Amygdala (tissue), 56 donors: ENCODE results near the gene CHST8.
A peak's percentile ranks its signal among the peaks of the same experiment; 100 is the strongest.

Experiments
- DNase-seq, 56 donors: peaks; one replicate each; lab custom pipeline; 2025; lab: John Stamatoyannopoulos, UW

CHST8 gene

DNA sequence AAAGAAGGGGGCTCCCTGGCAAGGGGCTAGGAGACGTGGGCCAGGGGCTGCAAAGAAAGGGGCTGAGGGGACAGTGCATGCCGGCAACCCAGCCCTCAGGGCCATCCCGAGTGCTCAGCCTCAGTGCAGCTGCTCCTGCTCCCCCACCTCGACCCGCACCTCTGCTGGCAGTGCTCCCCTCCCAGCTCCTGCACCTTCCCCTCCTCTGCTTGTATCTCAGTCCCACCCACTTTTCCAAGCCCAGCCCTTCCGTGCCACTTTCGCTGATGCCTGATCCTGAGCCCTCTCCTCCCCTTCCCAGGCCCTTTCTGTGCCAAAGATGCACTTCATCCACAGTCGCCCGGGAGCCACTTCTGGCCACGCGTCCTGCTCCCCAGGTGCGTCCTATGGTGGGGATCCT is 105.0 kb downstream of the CHST8 start:
- no peak for DNase-seq

DNA sequence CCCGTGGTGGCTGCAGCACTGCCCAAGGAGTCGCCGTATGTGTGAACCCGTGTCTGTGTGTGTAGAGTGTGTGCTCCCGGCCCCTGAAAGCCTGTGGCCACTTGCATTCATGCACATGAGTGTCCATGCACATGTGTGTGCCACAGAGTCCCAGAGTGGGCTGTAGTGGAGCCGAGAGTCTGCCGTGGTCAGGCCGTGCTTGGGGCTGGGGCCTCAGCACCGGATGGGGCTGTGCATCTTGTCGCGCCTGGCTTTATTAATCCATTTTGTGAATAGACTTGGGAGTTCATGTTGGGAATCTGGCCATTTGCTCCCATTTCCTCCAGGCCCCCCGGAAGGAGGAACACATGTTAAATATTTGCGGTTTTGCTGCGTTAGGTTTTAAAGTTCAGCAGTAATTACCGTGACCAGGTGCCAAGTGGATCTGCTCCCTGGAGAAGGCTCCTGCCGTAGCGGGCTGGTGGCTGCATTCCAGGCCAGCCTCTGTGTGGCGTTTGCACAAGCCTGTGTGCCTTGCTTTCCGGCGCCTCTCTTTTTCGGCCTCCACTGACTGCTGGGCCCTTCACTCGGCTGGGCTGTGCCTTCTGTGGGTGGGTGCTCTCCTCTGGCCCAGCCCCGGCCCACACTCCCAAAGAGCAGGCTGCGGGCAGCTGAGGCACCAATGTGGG is 105.7 kb downstream of the CHST8 start:
- no peak for DNase-seq

DNA sequence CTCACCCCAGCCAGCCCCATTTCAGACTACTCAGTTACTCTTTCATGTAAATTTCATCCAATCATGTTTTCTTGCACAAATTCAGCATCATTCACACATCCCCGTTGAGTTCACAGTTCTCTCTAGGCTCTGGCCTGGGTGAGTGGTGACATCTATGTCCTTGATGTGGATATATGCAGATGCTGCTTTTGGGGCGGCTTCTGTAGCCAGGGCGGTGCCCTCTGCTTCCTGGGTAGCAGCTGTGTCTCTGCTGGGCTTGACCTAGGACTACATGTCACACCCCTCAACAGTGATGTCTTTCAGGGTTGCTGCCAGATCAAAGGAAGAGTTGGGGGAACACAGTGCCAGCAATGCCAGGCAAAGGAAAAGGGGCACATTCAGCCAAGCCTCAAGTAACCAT is 106.4 kb downstream of the CHST8 start:
- DNase-seq = no peak

DNA sequence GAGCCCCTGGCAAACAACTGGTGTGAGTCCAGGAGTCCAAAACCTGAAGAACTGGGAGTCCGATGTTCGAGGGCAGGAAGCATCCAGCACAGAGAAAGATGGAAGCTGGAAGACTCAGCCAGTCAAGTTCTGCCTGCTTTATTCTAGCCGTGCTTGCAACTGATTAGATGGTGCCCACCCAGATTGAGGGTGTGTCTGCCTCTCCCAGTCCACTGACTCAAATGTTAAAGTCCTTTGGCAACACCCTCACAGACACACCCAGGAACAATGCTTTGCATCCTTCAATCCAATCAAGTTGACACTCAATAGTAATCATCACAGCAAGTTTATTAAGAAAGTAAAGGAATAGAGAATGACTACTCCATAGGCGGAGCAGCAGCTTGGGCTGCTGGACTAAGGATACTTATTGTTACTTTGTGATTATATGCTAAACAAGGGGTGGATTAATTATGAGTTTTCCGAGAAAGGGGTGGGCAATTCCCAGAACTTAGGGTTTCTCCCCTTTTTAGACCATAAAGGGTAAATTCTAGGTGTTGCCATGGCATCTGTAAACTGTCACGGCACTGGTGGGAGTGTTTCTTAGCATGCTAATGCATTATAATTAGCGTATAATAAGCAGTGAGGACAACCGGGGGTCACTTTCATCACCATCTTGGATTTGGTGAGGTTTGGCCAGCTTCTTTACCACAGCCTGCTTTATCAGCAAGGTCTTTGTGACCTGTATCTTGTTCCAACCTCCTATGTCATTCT is 109.3 kb downstream of the CHST8 start:
- DNase-seq = no peak

DNA sequence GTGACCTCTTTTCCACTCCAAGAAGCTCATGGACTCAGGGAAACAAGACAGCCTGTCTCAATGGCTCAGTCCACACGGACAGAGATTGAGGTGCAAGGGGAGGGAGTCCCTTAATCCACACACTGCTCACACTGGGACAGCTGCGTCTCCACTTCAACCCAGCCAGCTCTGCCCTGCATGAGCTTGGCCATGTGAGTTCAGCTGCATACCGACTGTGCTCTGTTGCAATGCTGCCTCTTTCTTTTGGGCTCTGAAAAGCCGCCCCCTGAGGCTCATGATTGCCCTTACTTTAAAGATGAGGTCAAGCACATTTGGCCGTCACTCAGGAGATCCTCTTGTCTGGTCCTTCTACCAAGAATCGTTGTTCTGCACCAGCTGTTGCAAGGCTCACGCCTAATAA is 110.1 kb downstream of the CHST8 start:
- no peak for DNase-seq

DNA sequence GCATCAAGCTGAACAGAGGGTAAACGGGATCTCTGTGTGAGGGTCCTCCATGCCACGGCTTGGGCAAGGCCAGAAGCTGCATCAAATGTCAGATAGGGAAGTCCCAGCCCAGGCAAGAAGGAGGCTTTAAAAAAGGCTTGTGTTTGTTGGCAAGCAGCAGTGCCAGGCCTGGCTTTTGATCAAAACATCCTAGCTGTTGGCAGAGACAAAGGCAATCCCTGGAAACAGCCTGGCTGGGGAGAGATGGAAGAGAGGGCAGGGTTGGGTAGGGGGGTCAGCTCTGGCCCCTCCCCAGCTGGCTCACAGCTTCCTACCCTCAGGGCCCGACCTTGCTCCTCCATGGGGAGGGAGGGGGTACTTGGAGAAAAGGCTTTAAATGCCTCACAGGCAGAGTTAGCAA is 113.2 kb downstream of the CHST8 start:
- peak in 35 of 56 donors; percentile 8 to 61 (median 27) for DNase-seq

DNA sequence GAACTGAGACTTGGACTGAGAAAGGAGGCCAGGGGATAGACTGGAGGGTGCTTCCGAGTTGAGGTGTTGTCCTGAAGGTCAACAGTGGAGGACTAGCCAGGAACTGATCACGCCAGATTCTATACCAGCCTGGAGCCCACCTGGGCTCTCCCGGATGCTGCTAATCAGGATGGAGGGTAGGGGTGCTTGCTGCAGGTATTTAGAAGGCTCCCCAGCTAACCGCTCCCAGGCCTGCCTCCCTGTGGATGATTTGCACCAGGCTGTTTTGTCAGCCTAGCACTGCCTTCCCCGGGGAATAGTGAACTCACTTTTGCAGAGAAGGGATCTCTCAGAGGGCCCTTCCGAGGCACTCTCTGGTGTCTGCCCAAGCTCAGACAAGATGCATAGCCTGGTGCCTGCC is 114.4 kb downstream of the CHST8 start:
- no peak for DNase-seq

DNA sequence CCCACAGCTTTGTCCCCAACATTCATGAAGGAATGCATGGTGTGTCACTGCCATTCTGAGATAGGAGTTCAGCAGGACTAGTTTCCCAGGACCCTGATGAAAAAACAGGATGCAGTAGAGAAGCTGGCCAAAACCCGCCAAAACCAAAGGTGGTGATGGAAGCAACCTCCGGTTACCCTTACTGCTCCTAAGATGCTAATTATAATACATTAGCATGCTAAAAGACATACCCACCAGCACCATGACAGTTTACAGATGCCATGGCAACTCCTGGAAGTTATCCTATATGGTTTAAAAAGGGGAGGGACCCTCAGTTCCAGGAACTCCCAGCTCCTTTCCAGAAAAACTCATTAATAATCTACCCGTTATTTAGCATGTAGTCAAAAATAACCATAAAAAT is 115.0 kb downstream of the CHST8 start:
- DNase-seq = no peak

DNA sequence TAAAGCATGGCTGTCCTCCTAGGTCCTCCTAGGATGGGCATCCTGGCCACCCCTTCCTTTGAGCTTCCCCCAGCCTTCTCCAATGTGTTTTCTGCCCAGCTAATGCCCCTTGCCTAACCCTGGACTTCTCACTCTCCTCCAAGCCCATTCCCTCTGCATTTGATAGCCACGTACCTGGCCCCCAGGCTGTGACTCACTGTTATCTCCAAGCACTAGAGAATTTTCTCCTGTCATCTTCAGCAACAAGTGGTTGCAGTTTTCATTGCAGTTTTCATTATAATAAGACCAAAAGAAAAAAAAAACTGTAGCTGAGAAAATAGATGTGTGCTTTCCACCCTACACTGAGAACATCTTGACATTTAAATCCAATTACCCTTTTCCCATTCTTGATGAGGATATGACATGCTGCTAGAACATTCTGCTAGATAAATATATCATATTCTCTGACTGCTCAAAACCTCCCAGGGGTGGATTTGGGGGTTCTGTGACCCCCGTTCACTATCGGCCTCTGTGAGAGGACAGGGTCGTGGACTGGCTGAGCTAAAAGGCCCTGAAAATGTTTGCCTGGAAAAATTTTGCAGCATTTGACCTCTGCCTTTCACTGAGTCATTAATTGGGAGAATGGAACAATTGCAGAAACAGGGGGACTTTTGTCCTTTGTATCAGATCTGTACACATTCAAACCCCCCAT is 116.1 kb downstream of the CHST8 start:
- DNase-seq = no peak

DNA sequence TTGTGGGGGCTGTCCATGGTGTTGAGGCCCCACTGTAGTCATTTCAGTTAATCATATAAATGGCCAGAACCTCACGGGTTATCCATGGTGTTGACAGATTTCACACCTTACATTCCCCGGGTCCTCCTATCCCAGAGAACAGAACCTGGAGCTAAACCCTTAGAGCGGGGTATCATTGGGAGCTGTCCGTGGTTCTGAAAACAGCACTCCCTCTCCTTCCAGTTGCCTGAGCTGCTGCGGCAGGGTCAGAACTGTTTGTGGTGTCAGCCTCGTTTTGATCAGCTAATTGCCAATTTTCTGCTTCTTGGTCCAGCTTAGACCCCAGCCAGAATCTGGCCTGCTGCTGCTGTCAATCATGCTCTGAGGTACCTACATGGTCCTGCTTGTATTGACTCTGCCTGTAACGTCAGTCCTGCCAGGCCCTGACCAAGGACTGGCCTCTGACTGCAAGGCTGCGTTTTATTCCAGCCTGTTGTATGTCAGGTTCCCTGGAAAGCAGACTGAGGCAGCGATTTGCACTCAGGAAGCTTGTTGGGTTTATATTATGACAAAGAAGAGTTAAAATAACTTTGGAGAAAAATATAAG is 119.2 kb downstream of the CHST8 start:
- peak in 3 of 56 donors; percentile 6 to 33 (median 17) for DNase-seq

DNA sequence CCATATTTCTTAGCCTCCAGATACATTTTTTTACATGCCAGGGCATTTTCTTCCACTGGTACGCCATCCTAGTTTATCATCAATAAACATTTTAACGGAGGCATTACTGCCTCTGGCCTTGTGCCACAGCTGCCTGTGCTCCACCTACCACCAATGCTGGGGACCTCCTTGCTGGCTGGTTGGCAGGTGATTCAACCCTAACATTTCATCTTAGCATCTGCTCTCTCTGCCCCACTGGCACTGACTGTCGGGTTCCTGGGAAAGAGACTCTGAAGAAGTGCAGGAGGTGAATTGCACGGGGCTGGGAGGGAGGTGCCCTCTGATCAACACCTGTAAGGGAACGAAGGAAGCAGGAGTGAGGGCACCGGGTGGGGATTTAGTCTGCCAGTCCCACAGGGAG is 123.5 kb downstream of the CHST8 start:
- DNase-seq = no peak

DNA sequence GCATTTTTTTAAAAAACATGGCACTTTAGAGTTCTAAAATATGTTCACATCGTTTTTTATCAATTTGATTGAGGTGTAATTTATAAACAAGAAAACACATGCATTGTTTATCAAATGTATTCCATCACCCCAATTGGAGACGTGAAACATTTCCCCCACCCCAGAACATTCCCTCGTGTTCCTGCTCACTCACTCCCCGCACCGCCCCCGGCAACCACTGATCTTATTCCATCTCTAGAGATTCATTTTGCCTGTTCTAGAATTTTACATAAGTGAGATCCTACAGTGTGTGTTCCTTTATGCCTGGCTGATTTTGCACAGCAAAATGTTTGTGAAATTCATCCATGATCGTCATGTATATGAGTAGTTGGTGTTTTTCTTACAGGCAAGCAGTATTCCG is 124.4 kb downstream of the CHST8 start:
- peak in 1 of 56 donors; percentile 15 for DNase-seq

DNA sequence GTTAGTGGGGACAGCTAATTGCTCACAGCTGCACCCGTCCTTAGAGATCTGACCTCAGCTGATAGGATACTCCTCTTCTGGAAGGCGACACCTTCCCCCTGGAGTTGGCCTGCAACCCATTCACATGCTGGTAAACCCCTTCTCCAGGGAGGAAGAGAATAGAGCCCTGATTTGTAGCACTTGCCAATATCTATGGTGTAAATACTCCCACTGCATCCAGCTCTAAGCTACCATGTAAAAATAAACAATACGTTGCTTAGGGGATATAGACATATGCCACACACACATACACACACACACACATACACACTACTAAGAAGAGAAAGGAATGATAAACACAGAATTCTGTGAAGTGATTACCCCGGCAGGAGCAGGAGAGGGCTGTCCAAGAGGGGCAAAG is 125.5 kb downstream of the CHST8 start:
- DNase-seq = no peak

DNA sequence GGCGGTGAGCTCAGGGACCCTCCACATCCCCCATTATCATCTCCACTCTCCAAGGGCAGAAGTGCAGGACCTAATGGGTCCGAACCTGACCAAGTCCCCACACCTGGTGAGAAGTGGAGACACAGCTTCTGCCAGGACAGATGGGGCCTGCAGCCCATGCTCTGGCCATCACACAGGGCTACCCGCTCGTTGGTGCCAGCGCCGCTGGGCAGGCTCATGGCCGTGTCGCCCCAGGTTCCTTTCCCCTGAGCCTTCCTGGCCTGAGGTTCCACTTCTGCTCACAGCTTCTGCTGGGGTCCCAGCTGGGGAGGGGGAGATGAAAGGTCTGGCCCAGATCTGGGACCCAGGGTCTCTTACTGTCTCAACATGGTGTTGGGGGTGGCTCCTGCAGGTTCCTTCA is 126.5 kb downstream of the CHST8 start:
- DNase-seq = no peak

DNA sequence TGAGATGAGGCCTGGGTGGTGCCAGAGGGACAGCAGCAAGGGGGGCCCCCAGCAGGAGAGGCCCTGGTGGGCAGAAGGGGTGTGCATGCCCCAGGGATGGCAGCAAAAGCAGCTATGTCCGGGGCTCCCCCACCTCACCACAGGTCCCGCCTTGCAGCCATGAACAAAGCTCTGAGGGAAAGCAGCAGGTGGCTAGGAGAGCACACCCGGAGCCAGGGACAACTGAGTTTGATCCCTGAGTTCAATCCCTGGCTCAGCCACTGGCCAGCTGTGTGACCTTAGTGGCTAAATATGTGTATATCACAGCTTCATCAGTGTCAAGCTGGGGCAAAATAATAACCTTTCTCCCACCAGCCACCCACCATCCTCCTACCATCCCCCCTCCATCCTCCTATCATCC is 127.3 kb downstream of the CHST8 start:
- no peak for DNase-seq

DNA sequence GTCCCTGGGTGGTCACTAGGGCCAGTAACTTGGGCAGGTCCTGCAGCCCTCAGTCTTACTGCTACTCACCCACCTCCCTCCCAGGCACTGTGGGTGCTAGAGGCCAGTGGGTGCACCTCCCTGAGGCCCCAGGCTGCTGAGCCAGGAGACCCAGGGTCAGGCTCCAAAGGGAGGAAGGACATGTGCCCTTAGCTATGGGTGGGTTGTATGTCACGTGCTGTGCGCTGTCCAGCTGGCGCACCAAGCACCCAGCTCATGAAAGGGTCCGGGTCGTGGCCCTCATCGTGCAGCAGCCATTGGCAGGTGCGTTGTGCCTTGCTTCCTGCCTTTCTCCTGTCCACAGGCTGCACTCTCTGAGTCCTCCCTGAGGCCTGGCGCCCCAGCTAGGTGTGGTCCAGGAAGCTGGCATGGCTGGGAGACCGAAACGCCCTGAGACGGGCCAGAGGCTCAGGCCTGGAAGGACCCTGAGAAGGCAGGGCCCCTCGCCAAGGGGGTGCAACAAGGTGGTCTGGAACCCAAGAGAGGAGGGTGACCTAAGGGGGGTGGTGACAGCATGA is 127.9 kb downstream of the CHST8 start:
- DNase-seq = no peak

DNA sequence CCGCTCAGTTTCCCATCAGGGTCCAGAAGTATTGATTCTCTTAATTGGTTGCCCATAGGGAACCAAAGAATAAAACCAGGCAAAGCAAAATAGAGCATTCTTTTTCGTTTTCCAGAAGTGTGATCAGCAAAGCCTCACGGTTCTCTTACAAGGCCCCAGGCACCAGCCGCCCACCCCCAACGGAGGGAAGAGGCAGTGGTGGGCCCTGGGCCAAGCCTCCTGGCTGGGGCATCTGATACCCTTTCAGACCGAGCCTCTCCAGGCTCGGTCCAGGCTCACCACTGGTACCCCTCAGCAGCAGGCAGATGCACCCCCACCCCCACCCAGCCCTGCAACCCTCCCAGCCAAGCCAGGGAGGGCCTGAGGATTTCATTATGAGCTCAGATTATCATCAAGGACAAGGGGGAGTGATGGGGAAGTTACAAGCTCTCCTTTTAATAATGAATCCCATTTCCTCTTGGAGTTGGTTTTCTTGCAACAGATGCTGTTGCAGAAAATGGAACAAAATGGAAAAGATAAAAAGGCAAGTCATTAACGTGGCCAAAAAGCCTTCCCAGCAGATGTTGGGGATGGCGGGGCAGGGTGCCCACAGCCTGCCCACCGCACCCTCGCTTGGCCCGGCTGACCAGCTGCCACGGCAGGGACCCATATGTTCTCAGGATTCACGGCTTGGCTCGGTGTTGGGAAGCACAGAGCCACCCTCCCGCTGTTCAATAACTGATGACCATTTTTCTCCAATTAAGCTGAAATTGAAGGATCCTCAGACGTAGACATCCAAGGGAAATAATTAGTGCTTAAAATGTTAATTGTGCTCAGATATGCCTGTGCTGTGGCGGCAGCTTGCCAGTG is 129.1 kb downstream of the CHST8 start:
- DNase-seq = no peak

DNA sequence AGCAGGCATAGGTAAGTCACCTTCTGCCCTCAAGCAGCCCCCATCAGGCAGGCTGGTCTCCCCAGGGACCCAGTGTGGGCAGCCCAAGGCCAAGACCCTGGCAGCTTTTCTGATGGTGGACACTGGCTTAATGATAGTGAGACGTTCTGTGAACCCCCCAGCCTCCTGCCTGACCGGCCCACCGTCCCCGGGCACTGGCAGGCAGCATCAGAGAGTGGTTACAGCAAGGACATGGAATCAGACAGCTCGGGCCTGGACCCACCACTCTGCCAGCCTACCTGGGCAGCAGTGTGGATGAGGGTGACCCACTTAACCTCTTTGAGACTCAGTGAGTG is 129.7 kb downstream of the CHST8 start:
- no peak for DNase-seq

DNA sequence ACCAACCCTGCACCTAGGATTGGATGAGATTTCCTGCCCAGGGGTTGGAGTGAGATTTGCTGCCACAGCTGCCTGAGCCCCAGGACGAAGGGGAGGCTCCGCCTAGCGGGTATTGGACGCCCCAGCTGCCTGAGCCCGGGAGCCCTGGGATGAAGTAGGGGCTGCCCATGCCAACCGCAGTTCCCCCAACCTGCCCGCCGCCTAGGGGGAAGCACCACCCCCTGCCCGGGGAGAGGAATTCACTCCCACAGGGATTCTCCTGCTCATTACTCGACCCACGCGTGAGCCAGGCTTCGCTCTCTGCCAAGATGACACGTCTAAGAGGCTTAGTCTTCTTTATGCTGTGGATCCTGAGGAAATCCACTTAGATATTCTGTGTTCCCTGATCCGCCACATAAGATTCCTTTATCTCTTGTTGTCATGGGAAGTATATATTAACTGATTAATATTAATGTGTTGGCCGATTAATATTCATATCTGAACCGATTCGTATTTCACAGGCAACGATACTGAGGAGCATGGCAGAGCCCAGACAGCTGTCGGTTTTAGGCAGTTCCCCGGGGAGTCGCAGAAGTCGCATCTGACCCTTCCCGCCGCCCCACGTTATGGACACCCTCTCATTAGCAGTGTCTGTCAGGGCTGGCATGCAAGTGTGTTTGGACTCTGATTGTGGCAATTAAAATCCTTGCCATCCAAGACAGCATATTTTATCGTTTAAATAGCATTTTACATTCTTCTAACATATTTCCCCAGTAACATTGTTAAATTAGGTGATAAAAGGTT is 130.5 kb downstream of the CHST8 start:
- DNase-seq = no peak

DNA sequence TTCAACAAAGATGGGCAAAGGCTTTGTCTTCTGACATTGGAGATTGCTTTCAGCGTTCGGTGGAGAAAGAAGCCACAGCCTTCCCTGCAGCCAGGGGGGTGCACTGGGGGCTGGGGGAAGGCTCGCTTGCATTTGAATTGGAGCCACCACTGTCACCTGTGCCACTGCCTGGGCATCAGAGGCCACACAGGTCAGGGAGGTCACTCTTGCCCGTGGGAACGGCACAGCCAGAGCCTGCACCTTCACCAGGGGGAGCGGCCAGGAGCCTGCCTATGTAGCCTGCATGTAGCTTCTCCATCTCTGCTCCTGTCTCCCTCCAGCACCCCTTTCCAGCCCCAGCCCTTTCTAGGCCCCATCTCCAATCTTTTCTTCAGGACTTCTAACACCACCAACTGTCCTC is 131.2 kb downstream of the CHST8 start:
- DNase-seq = no peak
